HepG2 (cell line): ENCODE measurements around the gene CIAPIN1. TPM values are rescaled to one million over a fixed set of nuclear protein-coding genes. Genes with fewer than 3 reads are reported as not detected.

Experiments used
- ATF1 ChIP-seq: IDR thresholded peaks from 2 replicates; pipeline ENCODE4 v1.6.1; 2016; ENCODE audit warnings: mild to moderate bottlenecking, control low read depth
- DNMT1 ChIP-seq: sonication (generic); formaldehyde crosslinking; IDR thresholded peaks from 2 replicates; pipeline ENCODE4 v1.5.1; 2020; ENCODE audit warnings: mild to moderate bottlenecking, missing genetic modification reagents
- ESRRA ChIP-seq: sonication (generic); formaldehyde crosslinking; IDR thresholded peaks from 2 replicates; pipeline ENCODE4 v1.5.1; 2020; ENCODE audit warnings: mild to moderate bottlenecking, low read depth, missing genetic modification reagents
- FLYWCH1 ChIP-seq: sonication (generic); formaldehyde crosslinking; IDR thresholded peaks from 2 replicates; pipeline ENCODE4 v1.8.1; 2023; ENCODE audit warnings: mild to moderate bottlenecking, missing genetic modification reagents
- HOXD1 ChIP-seq: sonication (generic); formaldehyde crosslinking; IDR thresholded peaks from 2 replicates; pipeline ENCODE4 v1.5.0; 2020; ENCODE audit warnings: missing genetic modification reagents
- IKZF5 ChIP-seq: IDR thresholded peaks from 2 replicates; pipeline ENCODE4 v1.6.1; 2018; ENCODE audit warnings: missing genetic modification reagents, mild to moderate bottlenecking, missing compliant biosample characterization
- KDM4B ChIP-seq: sonication (generic); formaldehyde crosslinking; IDR thresholded peaks from 2 replicates; pipeline ENCODE4 v1.4.0; 2020; ENCODE audit warnings: missing genetic modification reagents
- LBX2 ChIP-seq: sonication (generic); formaldehyde crosslinking; IDR thresholded peaks from 2 replicates; pipeline ENCODE4 v1.5.0; 2020; ENCODE audit warnings: missing genetic modification reagents, mild to moderate bottlenecking, borderline replicate concordance
- MBD4 ChIP-seq: IDR thresholded peaks from 2 replicates; pipeline ENCODE4 v1.6.1; 2012; ENCODE audit warnings: low read length, inconsistent platforms, borderline replicate concordance
- MEIS2 ChIP-seq: sonication (generic); formaldehyde crosslinking; IDR thresholded peaks from 2 replicates; pipeline ENCODE4 v1.9.0; 2021; ENCODE audit warnings: mild to moderate bottlenecking, missing genetic modification reagents
- MXD1 ChIP-seq: sonication (generic); formaldehyde crosslinking; IDR thresholded peaks from 2 replicates; pipeline ENCODE4 v1.4.0; 2020; ENCODE audit warnings: mild to moderate bottlenecking, missing genetic modification reagents
- PHF8 ChIP-seq: sonication (generic); formaldehyde crosslinking; IDR thresholded peaks from 2 replicates; pipeline ENCODE4 v1.5.0; 2020; ENCODE audit warnings: missing genetic modification reagents
- RBAK ChIP-seq: sonication (generic); formaldehyde crosslinking; IDR thresholded peaks from 2 replicates; pipeline ENCODE4 v1.5.1; 2020; ENCODE audit warnings: mild to moderate bottlenecking, missing genetic modification reagents
- RFXANK ChIP-seq: IDR thresholded peaks from 2 replicates; pipeline ENCODE4 v1.6.1; 2016
- SSRP1 ChIP-seq: IDR thresholded peaks from 2 replicates; pipeline ENCODE4 v1.6.1; 2016; ENCODE audit warnings: control low read depth
- YEATS4 ChIP-seq: sonication (generic); formaldehyde crosslinking; IDR thresholded peaks from 2 replicates; pipeline ENCODE4 v1.4.0; 2020; ENCODE audit warnings: missing genetic modification reagents, borderline replicate concordance
- ZBTB46 ChIP-seq: sonication (generic); formaldehyde crosslinking; IDR thresholded peaks from 2 replicates; pipeline ENCODE4 v1.4.0; 2020; ENCODE audit warnings: mild to moderate bottlenecking, missing genetic modification reagents, borderline replicate concordance
- ZFP41 ChIP-seq: sonication (generic); formaldehyde crosslinking; IDR thresholded peaks from 2 replicates; pipeline ENCODE4 v1.4.0; 2020; ENCODE audit warnings: mild to moderate bottlenecking, missing genetic modification reagents, borderline replicate concordance
- ZNF615 ChIP-seq: sonication (generic); formaldehyde crosslinking; IDR thresholded peaks from 2 replicates; pipeline ENCODE4 v1.5.0; 2020; ENCODE audit warnings: mild to moderate bottlenecking, missing genetic modification reagents, borderline replicate concordance
- ZNF652 ChIP-seq: IDR thresholded peaks from 2 replicates; pipeline ENCODE4 v1.6.1; 2016; ENCODE audit warnings: low read depth, borderline replicate concordance
- ZNF724P ChIP-seq: sonication (generic); formaldehyde crosslinking; IDR thresholded peaks from 2 replicates; pipeline ENCODE4 v1.8.0; 2022; ENCODE audit warnings: missing genetic modification reagents, borderline replicate concordance
- ZNF773 ChIP-seq: sonication (generic); formaldehyde crosslinking; IDR thresholded peaks from 2 replicates; pipeline ENCODE4 v1.4.0; 2020; ENCODE audit warnings: missing genetic modification reagents, borderline replicate concordance
- ZSCAN22 ChIP-seq: sonication (generic); formaldehyde crosslinking; IDR thresholded peaks from 2 replicates; pipeline ENCODE4 v1.4.0; 2020; ENCODE audit warnings: mild to moderate bottlenecking, missing genetic modification reagents
- polyA plus RNA-seq, 8 experiments: library from polyadenylated mRNA; depleted of rRNA in 3 of 8; stranded (reverse) in 7 of 8; unstranded in 1 of 8; fragments of >200 nt; fragmentation: Illumina TruSeq in 4 of 8; extraction: Trizol in 4 of 8; gene quantifications; 2 replicates each; pipeline versions ENCODE4 v1.2.1 to v1.2.3, GENCODE V29; 2011 to 2016; ENCODE audit warnings: low read depth in 4 of 8, missing spikeins in 1 of 8, mixed read lengths in 1 of 8; ENCODE audit not compliant: insufficient read depth in 1 of 8
- total RNA-seq, 5 experiments: library from RNA; depleted of rRNA; stranded (reverse); fragments of >200 nt; fragmentation: Illumina TruSeq; extraction: Trizol; gene quantifications; 2 replicates each; pipeline ENCODE4 v1.2.3, GENCODE V29; 2016; ENCODE audit warnings: low read depth in 1 of 5

Gene CIAPIN1
- total and polyA plus RNA-seq, 2 of the 13 experiments (the other 11 are each of a cell fraction or from before 2014, with no cell fraction given): 69.3 to 89.7 TPM

GRCh38 chr16:57462209-57462977, 15.2 kb upstream of the CIAPIN1 start, which contains the start of gene POLR2C (continued):
- TF ChIP-seq ZNF724P: no peak
- peak; percentile 95 for TF ChIP-seq LBX2 (CRISPR knock-in tag)
- TF ChIP-seq ATF1 (CRISPR knock-in tag): no peak
- peak; percentile 99; the same call in 1 of the 2 replicates for TF ChIP-seq KDM4B (CRISPR knock-in tag)
- TF ChIP-seq ESRRA (CRISPR knock-in tag): peak; percentile 82
- peak; percentile 96 for TF ChIP-seq ZFP41
- peak; percentile 99 for TF ChIP-seq IKZF5 (CRISPR knock-in tag)
- TF ChIP-seq YEATS4 (CRISPR knock-in tag): peak; percentile 99
- TF ChIP-seq MBD4: no peak
- TF ChIP-seq HOXD1: peak; percentile 93
- peak; percentile 72 for TF ChIP-seq ZNF652 (CRISPR knock-in tag)
- TF ChIP-seq ZNF773: no peak
- no peak for TF ChIP-seq FLYWCH1 (CRISPR knock-in tag)
- no peak for TF ChIP-seq SSRP1 (CRISPR knock-in tag)
- 0 out of 2 replicates have a peak, but pooled peaks have one; percentile 69 for TF ChIP-seq RBAK (CRISPR knock-in tag)
- no peak for TF ChIP-seq ZBTB46 (CRISPR knock-in tag)
- TF ChIP-seq PHF8 (CRISPR knock-in tag): peak; percentile 99
- peak; percentile 87; the same call in 1 of the 2 replicates for TF ChIP-seq RFXANK (CRISPR knock-in tag)
- peak; percentile 65 for TF ChIP-seq MXD1
- no peak for TF ChIP-seq ZSCAN22 (CRISPR knock-in tag)
- TF ChIP-seq MEIS2 (CRISPR knock-in tag): peak; percentile 23; the same call in 1 of the 2 replicates
- no peak for TF ChIP-seq ZNF615
- peak; percentile 99 for TF ChIP-seq DNMT1 (CRISPR knock-in tag)
